Stimulated activated CD8-positive, alpha-beta memory T cell treated with anti-CD3 and anti-CD28 coated beads, Interleukin-7, amount 100 ng/mL, for 1 hour (primary cell): ENCODE results near the gene CTNNA2.
"Not testable (repeated sequence)": the region's sequence is repeated elsewhere in the genome, so short reads cannot be mapped to it uniquely, and the experiment has no call there.

ENCODE experiments used
- DNase-seq, 2 donors: peaks; one replicate each; pipeline ENCODE4 v3.0.0-alpha.2; 2020; ENCODE audit warnings: low read depth in 2 of 2

Gene CTNNA2

GRCh38 chr2:80075719-80076118 lies 562.9 kb downstream of the CTNNA2 start:
- DNase-seq, result no peak

- DNase-seq, result no peak
These were observed 565.6 kb downstream of the CTNNA2 start for GRCh38 chr2:80078290-80079036.

- DNase-seq, result no peak
These were observed 568.1 kb downstream of the CTNNA2 start for GRCh38 chr2:80080957-80081356.

- no peak for DNase-seq
These were observed 574.0 kb downstream of the CTNNA2 start for GRCh38 chr2:80086831-80087230.

GRCh38 chr2:80091237-80091636 lies 578.4 kb downstream of the CTNNA2 start:
- DNase-seq, result no peak

GRCh38 chr2:80092474-80092873 lies 579.6 kb downstream of the CTNNA2 start:
- DNase-seq, result no peak

GRCh38 chr2:80098503-80098902 lies 585.7 kb downstream of the CTNNA2 start:
- DNase-seq, result not testable (repeated sequence)

GRCh38 chr2:80102026-80102425 lies 589.2 kb downstream of the CTNNA2 start:
- DNase-seq, result no peak

- DNase-seq, result no peak
These were observed 592.3 kb downstream of the CTNNA2 start for GRCh38 chr2:80105015-80105640.

- no peak for DNase-seq
These were observed 598.3 kb downstream of the CTNNA2 start for GRCh38 chr2:80111185-80111584.

GRCh38 chr2:80112790-80113189 lies 599.9 kb downstream of the CTNNA2 start:
- no peak for DNase-seq

GRCh38 chr2:80113399-80113798 lies 600.5 kb downstream of the CTNNA2 start:
- DNase-seq, result no peak

- DNase-seq, result no peak
These were observed 602.0 kb downstream of the CTNNA2 start for GRCh38 chr2:80114812-80115211.

- no peak for DNase-seq
These were observed 604.5 kb downstream of the CTNNA2 start for GRCh38 chr2:80117401-80117800.

- DNase-seq, result no peak
These were observed 608.0 kb downstream of the CTNNA2 start for GRCh38 chr2:80120866-80121265.

- no peak for DNase-seq
These were observed 609.8 kb downstream of the CTNNA2 start for GRCh38 chr2:80122675-80123074.

GRCh38 chr2:80126596-80127189 lies 613.8 kb downstream of the CTNNA2 start:
- no peak for DNase-seq

GRCh38 chr2:80128080-80128479 lies 615.2 kb downstream of the CTNNA2 start:
- DNase-seq, result no peak

- no peak for DNase-seq
These were observed 619.4 kb downstream of the CTNNA2 start for GRCh38 chr2:80132281-80132680.

- no peak for DNase-seq
These were observed 622.1 kb downstream of the CTNNA2 start for GRCh38 chr2:80135001-80135400.

- no peak for DNase-seq
These were observed 623.5 kb downstream of the CTNNA2 start for GRCh38 chr2:80136338-80136737.

- no peak for DNase-seq
These were observed 626.1 kb downstream of the CTNNA2 start for GRCh38 chr2:80139001-80139400.
